ENCODE measurements around the gene PSMG1.
"Not testable (repeated sequence)": the region's sequence is repeated elsewhere in the genome, so short reads cannot be mapped to it uniquely, and the experiment has no call there.

The PSMG1 gene

DNA sequence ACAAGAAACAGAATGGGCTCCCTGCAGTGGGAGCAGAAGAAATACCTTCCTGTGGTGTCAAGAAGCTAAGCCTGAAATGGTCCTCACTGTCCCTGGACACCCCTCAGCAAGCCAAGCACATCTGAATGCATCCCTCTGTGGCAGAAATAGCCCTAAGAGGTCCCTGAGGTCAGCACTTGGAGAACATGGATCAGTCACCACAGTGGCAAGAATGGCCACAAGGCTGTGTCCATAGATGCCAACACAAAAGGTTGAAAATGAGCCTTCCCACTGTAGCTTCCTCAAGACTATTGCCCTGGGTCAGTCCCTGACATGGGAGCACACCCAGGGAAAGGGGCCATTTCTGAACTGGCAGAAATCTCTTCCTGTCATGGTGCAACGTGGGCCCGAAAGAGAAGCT, 27.7 kb downstream of the PSMG1 start:
- no peak for DNase-seq

DNA sequence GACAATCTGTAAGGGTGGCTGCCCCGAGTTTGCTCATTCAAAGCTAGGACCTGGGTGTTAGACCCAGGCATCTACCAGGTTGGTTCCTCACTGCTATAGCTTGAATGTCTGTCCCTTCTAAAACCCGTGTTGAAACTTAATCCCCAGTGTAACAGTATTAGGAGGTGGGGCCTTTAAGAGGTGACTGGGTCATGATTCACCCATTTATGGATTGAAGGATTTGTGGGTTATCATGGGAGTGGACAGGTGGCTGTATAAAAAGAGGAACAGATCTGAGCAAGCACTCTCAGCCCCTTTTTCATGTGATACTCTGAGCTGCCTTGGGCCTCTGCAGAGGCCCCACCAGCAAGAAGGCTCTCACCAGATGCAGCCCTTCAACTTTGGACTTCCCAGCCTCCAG, 29.4 kb downstream of the PSMG1 start:
- DNase-seq: no peak

DNA sequence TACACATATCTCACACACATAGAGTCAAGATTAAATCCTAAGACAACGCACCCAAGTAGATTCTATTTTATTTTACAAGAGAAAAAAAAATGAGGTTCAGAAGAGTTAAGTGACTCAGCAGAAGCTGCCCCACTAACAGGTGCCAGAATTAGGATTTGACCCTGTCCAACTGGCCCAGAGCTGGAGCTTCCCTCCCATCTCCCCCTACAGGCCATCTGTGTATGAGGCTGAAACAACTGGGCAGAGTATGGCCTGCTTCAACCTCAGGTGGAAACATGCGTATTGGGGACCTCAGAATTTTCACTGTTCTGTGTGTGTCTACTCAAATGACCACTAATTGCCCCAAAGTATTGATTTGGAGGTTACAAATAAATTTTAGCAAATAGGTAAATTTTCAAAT, 29.9 kb downstream of the PSMG1 start:
- DNase-seq: no peak

DNA sequence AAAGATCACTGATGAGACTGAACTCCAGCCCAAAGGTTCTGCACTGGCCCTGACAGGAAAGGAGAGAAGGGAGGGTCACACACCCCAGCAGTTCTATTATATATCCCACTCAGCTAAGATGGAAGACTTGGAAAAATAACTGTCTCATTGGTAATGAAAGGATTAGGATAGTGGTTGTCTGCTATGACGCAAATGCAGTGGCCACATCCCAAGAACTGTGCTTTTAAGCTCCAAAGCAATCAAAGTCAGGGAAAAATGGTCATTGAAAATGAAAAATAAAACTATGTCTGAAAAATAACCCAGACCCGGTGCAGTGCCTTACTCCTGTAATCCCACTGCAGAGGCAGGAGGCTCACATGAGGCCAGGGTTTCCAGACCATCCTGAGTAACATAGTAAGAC, 31.0 kb downstream of the PSMG1 start:
- DNase-seq: no peak

DNA sequence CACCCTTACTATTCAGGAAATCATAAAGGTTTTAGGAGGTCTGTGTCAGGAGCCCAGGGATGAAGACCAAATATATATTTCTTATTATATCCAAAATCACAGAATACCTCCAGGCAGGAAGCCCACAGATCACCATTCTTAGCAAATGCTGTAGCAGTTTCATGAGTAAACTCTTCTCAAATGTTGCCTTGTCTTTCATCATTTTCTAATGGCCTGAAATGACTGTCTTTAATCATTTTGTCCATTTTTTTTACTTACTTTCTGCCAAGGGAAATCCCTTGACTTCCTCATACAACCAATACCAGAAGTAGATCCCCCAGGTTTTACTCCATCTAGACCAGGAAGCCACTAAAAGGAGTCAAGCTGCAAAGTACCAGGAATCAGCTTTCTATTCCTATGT, 32.4 kb downstream of the PSMG1 start:
- no peak for DNase-seq

DNA sequence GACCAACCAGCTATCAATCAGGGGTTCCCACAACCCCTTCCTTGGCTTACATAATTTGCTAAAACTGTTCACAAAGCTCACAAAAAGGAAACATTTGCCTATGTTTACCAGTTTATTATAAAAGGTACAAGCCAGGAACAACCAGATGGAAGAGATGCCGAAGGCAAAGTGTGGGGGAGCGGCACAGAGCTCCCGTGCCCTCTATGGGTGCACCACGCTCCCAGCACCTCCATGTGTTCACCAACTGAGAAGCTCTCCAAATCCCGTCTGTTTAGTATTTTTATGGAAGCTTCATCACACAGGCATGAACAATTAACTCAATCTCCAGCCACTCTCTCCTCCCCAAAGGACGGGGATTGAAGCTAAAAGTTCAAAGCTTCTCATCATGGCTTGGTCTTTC, 32.9 kb downstream of the PSMG1 start:
- no peak for DNase-seq

DNA sequence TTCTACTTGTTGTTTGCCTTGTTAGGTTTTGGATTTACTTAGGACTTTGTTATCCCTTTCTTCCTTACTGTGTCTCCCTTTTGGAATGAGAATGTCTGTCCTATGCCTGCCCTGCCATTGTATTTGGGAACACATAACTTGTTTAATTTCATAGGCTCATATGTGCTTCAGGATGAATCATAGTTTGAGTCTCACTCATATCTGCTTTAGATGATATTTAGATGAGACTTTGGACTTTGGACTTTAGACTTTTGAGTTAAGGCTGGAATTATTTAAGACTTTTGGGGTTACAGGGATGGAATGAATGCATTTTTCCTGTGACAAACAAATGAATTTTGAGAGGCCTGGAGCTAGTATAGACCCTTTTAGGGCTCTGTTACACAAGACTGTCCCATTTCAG, 33.4 kb downstream of the PSMG1 start:
- DNase-seq: no peak

DNA sequence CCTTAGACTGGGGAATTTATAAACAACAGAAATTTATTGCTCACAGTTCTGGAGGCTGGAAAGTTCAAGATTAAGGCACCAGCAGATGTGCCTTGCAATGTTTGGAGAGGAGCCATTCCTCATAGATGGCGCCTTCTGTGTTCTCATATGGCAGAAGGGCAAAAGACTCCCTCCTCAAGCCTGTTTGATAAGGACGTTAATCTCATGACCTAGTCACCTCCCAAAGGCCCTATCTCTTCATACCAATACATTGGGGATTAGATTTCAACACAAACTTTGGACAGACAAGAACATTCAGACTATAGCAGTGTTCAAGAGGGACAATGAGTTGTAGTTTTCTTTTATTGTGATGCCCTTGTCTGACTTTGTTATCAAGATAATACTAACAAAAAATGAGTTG, 34.3 kb downstream of the PSMG1 start:
- no peak for DNase-seq

DNA sequence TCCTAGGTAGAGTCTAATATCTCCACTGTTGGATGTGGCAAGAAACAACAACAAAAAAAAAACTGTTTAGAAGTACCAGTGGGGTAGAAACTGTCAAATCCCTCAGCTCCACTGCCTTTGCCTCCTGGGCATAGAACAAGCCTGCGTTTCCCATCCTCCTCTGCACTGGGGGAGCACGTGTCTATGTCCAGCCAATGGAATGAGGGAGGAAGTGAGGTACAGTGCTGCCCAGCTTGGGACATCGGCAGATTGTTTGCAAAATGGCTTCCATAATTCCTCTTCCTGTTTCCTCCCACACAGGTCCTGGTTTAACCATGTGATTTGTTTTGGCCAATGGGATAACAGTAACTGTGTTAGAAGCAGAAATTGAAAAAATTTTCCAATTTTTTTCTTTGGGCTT, 39.1 kb downstream of the PSMG1 start:
- no peak for DNase-seq

DNA sequence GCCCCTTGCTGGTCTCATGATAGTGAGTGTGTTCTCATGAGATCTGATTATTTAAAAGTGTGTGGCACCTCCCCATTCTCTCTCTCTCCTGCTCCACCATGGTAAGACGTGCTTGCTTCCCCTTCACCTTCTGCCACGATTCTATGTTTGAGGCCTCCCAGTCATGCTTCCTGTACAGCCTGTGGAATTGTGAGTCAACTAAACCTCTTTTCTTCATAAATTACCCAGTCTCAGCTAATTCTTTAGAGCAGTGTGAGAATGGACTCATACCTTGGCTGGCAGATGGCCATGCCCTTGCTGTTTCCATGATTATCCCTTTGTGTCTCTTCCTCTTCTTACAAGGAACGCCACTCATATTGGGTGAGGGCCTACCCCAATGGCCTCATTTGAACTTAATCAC, 40.3 kb downstream of the PSMG1 start:
- no peak for DNase-seq

DNA sequence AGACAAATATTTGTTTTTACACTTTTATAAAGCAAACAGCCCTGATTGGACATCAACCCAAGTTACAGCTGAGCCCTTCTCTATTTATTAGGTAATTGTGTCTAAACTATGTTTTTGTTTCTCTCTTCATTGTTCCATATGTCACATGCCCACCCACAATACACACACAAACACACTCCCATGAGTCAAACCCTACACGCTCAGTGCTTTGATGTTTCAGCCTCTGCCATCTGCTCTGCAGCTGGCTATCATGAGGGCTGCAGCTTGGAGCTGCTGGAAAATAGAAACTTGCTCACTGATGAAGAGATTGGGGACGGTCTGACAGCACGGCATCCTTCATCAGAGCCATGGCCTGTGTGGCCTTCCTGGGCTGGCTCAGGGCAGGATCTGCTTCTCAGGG, 41.7 kb downstream of the PSMG1 start:
- no peak for DNase-seq

DNA sequence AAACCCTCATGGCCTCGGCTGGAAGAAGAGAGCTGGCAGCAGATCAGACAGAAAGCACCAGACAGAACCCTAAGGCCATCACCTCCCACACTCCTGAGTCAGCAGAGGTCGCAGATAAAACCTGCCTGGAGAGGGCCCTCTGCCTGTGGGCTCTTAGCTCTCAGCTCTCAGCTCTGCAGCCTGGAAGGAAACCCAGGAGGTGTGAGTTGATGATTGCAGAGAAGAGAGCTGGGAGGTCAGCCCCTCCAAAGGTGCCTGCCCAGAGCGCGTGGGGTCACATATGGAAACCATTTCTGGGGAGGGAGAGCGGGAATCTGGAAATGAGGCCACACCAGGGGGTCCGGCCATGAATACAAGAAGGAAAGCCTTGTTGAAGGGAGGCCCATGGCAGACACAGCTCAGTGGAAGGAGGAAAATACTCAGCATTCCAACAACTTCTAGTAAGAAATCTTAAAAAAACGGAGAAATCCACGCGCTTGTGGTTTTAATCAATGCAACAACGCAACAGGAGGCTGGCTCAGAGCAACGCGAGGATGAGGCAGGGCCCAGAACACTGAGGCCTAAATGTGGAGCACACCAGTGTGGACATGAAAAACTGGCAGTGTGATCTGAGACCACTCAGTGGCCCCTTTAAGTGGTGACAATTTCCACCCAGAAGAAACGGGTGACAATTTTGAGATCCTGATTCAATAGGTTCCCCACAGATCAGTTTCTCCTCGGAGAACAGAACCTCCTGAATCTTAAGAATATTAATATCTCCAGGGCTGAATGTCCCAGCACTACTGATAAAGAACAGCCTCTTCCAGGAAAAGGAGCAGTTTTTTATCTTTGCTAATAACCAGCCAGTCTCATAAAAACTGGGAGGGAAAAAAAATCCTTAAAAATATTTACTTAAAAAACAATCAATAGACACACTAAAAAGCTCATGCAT, 45.7 kb downstream of the PSMG1 start:
- DNase-seq: no peak

DNA sequence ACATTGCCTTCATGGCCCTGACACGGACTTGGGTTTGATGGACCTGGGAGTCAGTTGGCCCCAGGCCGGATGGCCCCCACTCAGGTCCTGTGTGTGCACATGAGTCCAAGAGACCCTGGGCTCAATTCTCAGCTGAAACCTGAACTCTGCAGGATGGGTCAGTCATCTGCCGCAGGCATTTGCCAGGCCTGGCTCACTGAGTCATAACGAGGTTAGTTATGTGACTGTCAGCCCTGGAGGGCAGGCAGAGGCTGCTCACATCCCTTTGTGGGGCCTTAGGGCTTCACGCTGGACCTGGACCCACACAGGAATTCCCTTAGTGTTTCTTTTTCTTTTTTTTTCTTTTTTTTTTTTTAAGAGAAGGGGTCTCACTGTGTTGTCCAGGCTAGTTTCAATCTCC, 46.5 kb downstream of the PSMG1 start:
- no peak for DNase-seq

DNA sequence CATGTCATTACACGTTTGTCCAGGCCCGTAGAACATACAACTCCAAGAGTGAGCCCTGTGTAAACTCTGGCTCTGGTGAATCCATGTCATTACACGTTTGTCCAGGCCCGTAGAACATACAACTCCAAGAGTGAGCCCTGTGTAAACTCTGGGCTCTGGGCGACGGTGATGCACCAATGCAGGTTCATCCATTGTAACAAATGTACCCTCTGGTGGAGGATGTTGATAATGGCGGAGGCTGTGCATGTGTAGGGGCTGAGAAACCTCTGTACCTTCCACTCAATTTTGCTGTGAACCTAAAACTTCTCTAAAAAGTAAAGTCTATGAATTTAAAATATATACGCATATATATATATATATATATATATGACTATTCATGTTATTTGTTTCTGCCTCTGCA, 47.1 kb downstream of the PSMG1 start:
- not testable (repeated sequence) for DNase-seq

DNA sequence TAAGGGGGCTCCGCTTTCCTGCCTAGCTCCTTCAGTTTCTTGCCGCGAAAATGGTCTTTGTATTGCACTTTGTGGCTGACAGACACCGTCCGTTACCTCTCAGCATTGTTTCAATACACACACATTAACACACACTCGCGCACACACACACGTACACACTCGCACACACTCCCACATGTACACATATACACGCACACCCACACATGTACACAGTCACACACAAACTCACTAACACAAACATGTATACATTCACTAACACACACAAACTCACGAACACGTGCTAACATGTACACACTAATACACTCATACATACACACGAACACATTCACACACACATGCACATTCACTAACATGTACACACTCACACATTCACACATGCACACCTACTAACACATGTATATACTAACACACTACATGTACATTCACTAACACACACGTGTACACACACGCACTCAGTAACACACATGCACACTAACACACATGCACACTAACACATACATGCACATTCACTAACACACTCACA, 48.9 kb downstream of the PSMG1 start:
- DNase-seq: no peak

DNA sequence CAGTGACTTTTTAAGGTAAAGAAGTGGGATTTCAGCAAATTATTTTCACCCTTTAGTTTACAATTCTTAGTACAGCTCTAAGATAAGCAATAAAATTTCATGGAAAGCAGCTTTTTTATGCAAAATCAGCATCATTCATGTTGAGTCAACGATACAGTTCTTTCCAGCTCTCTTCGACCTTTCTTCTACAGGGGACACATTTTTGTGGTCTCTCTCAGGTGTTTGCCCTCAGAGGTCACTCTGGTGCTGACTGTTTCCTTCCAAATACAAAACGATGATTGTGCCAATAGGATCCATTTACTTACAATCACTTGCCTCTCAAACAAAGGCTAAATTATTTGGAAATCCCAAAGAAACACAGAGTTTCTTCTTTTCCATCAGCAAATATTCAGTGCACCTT, 51.0 kb downstream of the PSMG1 start:
- DNase-seq: no peak

DNA sequence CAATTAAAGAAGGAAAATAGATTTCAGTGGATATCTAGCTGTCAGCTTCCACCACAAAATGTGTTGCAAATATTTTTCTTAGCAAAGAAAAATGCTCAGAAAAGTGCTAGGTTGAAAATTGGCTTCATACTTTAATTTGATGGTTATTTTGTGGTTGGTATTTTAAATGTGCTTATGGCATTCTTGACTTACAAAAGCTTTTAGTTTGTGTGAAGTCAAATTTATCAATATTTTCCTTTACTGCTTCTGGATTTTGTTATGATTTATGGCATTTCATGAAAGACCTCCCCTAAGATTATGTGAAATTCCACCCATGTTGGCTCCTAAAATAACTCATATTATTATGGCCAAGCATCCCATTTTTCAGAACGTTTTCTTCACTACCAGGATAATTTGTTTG, 51.5 kb downstream of the PSMG1 start:
- DNase-seq: no peak

DNA sequence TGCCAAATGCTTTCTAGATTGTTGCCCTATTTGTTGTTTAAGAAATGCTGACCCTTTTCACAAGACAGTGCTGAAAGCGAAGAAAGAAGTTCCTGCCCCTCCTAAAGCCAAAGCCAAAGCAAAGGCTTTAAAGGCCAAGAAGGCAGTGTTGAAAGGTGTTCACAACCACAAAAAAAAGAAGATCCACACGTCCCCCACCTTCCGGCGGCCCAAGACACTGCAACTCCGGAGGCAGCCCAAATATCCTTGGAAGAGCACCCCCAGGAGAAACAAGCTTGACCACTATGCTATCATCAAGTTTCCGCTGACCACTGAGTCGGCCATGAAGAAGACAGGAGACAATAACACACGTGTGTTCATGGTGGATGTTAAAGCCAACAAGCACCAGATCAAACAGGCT, 55.7 kb downstream of the PSMG1 start:
- no peak for DNase-seq

DNA sequence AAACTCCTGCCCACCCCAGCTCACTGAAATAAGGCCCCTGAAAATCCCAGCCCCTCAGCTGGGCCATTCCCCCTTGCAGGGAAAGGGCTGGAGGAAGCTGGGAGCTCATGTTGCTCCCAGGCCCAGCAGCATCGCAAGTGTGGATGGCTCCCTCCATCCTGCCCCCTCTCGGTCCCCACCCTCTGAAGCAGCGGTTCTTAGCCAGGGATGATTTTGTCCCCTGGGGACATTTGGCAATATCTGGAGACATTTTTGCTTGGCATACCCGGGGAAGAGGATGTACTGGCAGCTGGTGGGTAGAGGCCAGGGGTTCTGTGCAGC, 56.8 kb downstream of the PSMG1 start:
- no peak for DNase-seq

DNA sequence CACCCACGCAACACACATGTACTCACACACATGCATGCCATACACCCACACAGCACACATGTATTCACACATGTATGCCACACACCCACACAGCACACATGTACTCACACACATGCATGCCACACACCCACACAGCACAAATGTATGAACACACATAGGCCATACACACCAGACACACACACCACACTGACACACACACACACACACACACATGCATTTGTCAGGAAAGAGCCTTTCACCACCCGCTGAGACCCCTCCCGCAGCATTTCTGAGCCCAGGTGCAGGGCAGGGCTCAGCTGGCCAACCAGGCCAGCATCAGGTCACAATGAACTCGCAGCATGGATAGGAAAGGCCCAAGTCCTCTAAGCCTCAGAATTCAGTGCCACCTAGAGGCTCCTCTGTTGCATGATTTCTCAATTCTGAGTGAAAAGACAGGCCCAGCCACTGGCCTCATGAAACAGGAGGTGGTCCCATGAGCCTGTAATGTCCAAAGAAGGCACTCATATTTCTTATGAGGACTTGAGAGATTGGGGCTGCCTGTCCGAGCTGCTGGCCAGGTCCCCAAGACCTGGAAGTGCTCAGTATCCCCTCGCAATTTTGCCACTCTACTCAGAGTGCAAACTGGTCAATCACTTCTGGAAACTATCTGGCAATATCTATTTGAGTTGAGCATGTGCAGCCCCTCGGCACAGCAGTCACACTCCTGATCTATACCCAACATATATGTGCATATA, 57.3 kb downstream of the PSMG1 start:
- DNase-seq: no peak

All from activated CD4-positive, CD25-positive, alpha-beta regulatory T cell treated with anti-CD3 and anti-CD28 coated beads, Interleukin-2, amount 50 U/mL, for 72 hours (primary cell).